OCI-LY7 (cell line): ENCODE measurements around the gene KIF6. TPM values are rescaled to one million over a fixed set of nuclear protein-coding genes. Genes with fewer than 3 reads are reported as not detected.

ENCODE experiments used
- BruUV-seq: library from RNA; stranded (reverse); fragments of 400-500 nt; replicated peaks from 2 replicates; lab custom pipeline; 2021; lab: Mats Ljungman, UMichigan
- CTCF ChIA-PET: fragments of 300-600 bp; sonication (Branson Sonifier 250); formaldehyde crosslinking; loops from one replicate; lab custom pipeline; 2022; ENCODE audit warnings: antibody characterized with exemption; ENCODE audit not compliant: unreplicated experiment; lab: Charles Lee
- POLR2A ChIA-PET: fragments of 300-600 bp; sonication (Branson Sonifier 250); formaldehyde crosslinking; loops from one replicate; lab custom pipeline; 2022; ENCODE audit warnings: antibody characterized with exemption; lab: Charles Lee
- DNase-seq: peaks from one replicate; pipeline ENCODE4 v3.0.0-alpha.2; 2015; ENCODE audit warnings: low spot score
- H2AFZ ChIP-seq: fragments of 200-600 bp; sonication (generic), shearing (Covaris generic); 2 replicates; pipeline ENCODE4 v1.6.1; 2014; ENCODE audit warnings: mild to moderate bottlenecking, antibody characterized with exemption, low read length, moderate library complexity
- H3K27ac ChIP-seq: fragments of 200-600 bp; sonication (generic); 2 replicates; pipeline ENCODE4 v1.5.1; 2014; ENCODE audit warnings: mixed run types, low read depth, mild to moderate bottlenecking, moderate library complexity, low read length, inconsistent platforms; ENCODE audit not compliant: poor library complexity, severe bottlenecking
- H3K36me3 ChIP-seq: fragments of 200-600 bp; sonication (generic); 2 replicates; pipeline ENCODE4 v1.6.1; 2014; ENCODE audit warnings: mild to moderate bottlenecking, antibody characterized with exemption, low read length, moderate library complexity, mixed read lengths; ENCODE audit not compliant: insufficient read depth
- H3K4me1 ChIP-seq: fragments of 200-600 bp; sonication (generic); 2 replicates; pipeline ENCODE4 v1.5.1; 2014; ENCODE audit warnings: mild to moderate bottlenecking, low read length; ENCODE audit not compliant: insufficient read depth, poor library complexity, severe bottlenecking
- H3K4me2 ChIP-seq: fragments of 200-600 bp; sonication (generic); 2 replicates; pipeline ENCODE4 v1.6.1; 2014; ENCODE audit warnings: mild to moderate bottlenecking, low read length
- H3K4me3 ChIP-seq: fragments of 200-600 bp; sonication (generic); 2 replicates; pipeline ENCODE4 v1.5.1; 2014; ENCODE audit warnings: mild to moderate bottlenecking, low read depth, low read length; ENCODE audit not compliant: poor library complexity, severe bottlenecking
- H3K79me2 ChIP-seq: fragments of 200-600 bp; sonication (generic); 2 replicates; pipeline ENCODE4 v1.6.1; 2016; ENCODE audit warnings: low read depth, mild to moderate bottlenecking, low read length, moderate library complexity, mixed read lengths; ENCODE audit not compliant: insufficient read depth
- H3K9me2 ChIP-seq: fragments of 200-600 bp; sonication (generic); 2 replicates; pipeline ENCODE4 v1.6.1; 2016; ENCODE audit warnings: mild to moderate bottlenecking, low read length, mixed read lengths; ENCODE audit not compliant: insufficient read depth
- H3K9me3 ChIP-seq: fragments of 200-600 bp; sonication (generic); 2 replicates; pipeline ENCODE4 v1.6.1; 2014; ENCODE audit warnings: mild to moderate bottlenecking, mixed run types, low read length, mixed read lengths
- H4K20me1 ChIP-seq: fragments of 200-600 bp; sonication (generic); 2 replicates; pipeline ENCODE4 v1.6.1; 2014; ENCODE audit warnings: mild to moderate bottlenecking, antibody characterized with exemption, low read length, moderate library complexity, mixed read lengths; ENCODE audit not compliant: insufficient read depth
- CTCF ChIP-seq: fragments of 200-600 bp; sonication (generic); conservative IDR thresholded peaks from 2 replicates; pipeline ENCODE4 v1.5.1; 2014; ENCODE audit warnings: mild to moderate bottlenecking, antibody characterized with exemption, low read length, moderate library complexity, mixed read lengths
- EZH2phosphoT487 ChIP-seq: fragments of 200-600 bp; sonication (generic); IDR thresholded peaks from 2 replicates; pipeline ENCODE4 v1.6.1; 2018; ENCODE audit warnings: low read depth, borderline replicate concordance, mild to moderate bottlenecking, mixed run types, antibody characterized with exemption, low read length, moderate library complexity, mixed read lengths
- intact Hi-C: fragments of 100-400 bp; cut with micrococcal nuclease; formaldehyde crosslinking; loops from one replicate; pipeline ENCODE4 v1.10.0; 2022; ENCODE audit not compliant: unreplicated experiment
- total RNA-seq, 2 experiments: library from RNA; depleted of rRNA in 1 of 2; stranded (reverse); fragments of >200 nt in 1 of 2; shearing (Covaris generic) in 1 of 2; gene quantifications; 2 replicates each; pipeline ENCODE4 v1.2.3, GENCODE V29; 2014 to 2022

KIF6 gene
- total RNA-seq, 2 experiments from 2014 or later = not detected

- no peak overlapping the region for H3K4me3 ChIP-seq
- no peak overlapping the region for H2AFZ ChIP-seq
- ChIA-PET CTCF (no interaction called here), POLR2A (interaction anchor here (0.7 kb wide), 1 partner anchor 337 kb away, joined by 3 read pairs; no protein-coding TSS in a partner anchor)
- H3K9me2 ChIP-seq = no peaks in the 10 kb centered on the region
- H3K9me3 ChIP-seq = no peaks in the 10 kb centered on the region
- no peak for DNase-seq
- H3K79me2 ChIP-seq = no peaks in the 10 kb centered on the region
- no peaks in the 10 kb centered on the region for H3K4me1 ChIP-seq
- H4K20me1 ChIP-seq = no peaks in the 10 kb centered on the region
- intact Hi-C loops = no loop called here
- BruUV-seq = no TSS peak
- TF ChIP-seq CTCF (no peak), EZH2phosphoT487 (no peak)
- H3K36me3 ChIP-seq = no peaks in the 10 kb centered on the region
- H3K4me2 ChIP-seq = no peak overlapping the region
- no peak overlapping the region for H3K27ac ChIP-seq
These were observed 204.3 kb downstream of the KIF6 start for GRCh38 chr6:39520916-39521315.

GRCh38 chr6:39520411-39520810 lies 204.8 kb downstream of the KIF6 start:
- H3K9me3 ChIP-seq = no peaks in the 10 kb centered on the region
- ChIA-PET POLR2A (no interaction called here), CTCF (no interaction called here)
- H3K4me1 ChIP-seq = no peaks in the 10 kb centered on the region
- no peaks in the 10 kb centered on the region for H4K20me1 ChIP-seq
- no peaks in the 10 kb centered on the region for H3K79me2 ChIP-seq
- no peak overlapping the region for H3K27ac ChIP-seq
- no peaks in the 10 kb centered on the region for H3K36me3 ChIP-seq
- no peak for TF ChIP-seq CTCF
- no peak overlapping the region for H3K4me2 ChIP-seq
- H2AFZ ChIP-seq = no peak overlapping the region
- DNase-seq = no peak
- intact Hi-C loops = no loop called here
- H3K9me2 ChIP-seq = no peaks in the 10 kb centered on the region
- no TSS peak for BruUV-seq
- no peak overlapping the region for H3K4me3 ChIP-seq

DNA sequence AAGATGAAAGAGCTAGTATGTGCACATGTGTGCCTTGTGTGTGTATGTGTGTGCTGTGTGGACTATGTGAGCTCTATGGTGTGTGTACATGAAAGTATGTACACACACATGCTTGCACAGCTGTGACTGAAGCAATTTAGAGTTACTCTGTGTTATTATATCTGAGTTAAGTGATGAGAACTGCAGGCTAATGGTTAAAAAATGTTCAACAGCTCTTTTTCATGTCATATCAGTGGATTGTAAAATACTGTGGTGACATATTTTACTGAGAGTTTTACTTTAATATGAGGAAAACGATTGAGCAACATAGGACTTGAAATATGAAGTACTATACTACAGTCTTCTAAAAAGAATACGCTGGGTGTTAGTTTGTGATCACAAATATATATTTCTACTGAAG lies 207.0 kb downstream of the KIF6 start:
- ChIA-PET CTCF (no interaction called here), POLR2A (no interaction called here)
- intact Hi-C loops = no loop called here
- Histone ChIP-seq H3K27ac (no peak overlapping the region), H3K4me1 (no peaks in the 10 kb centered on the region), H3K9me2 (no peaks in the 10 kb centered on the region), H3K4me3 (no peak overlapping the region), H3K36me3 (no peaks in the 10 kb centered on the region), H3K9me3 (no peaks in the 10 kb centered on the region), H2AFZ (no peak overlapping the region), H3K4me2 (no peak overlapping the region), H4K20me1 (no peaks in the 10 kb centered on the region), H3K79me2 (no peaks in the 10 kb centered on the region)
- BruUV-seq = no TSS peak
- TF ChIP-seq CTCF = no peak
- no peak for DNase-seq
